Neural progenitor cell (in vitro differentiated cells): ENCODE data around the gene SLC46A2. TPM values are rescaled to one million over a fixed set of nuclear protein-coding genes. Genes with fewer than 3 reads are reported as not detected.

Experiments
- DNase-seq: peaks from one replicate; pipeline ENCODE4 v3.0.0-alpha.2; 2016; ENCODE audit warnings: low spot score
- H2AFZ ChIP-seq: fragments of 200-600 bp; sonication (generic); replicated peaks from 2 replicates; pipeline ENCODE4 v1.6.1; 2016; ENCODE audit warnings: antibody characterized with exemption
- H3F3A ChIP-seq: fragments of 200-600 bp; sonication (generic); 2 replicates; pipeline ENCODE4 v1.6.1; 2016; ENCODE audit warnings: antibody characterized with exemption, low read depth
- H3K27ac ChIP-seq: fragments of 200-600 bp; sonication (generic); 2 replicates; pipeline ENCODE4 v1.5.1; 2016; ENCODE audit warnings: mild to moderate bottlenecking
- H3K27me3 ChIP-seq: fragments of 200-600 bp; sonication (generic); 2 replicates; pipeline ENCODE4 v1.6.1; 2016; ENCODE audit warnings: mild to moderate bottlenecking, moderate library complexity
- H3K36me3 ChIP-seq: fragments of 200-600 bp; sonication (generic); 2 replicates; pipeline ENCODE4 v1.5.1; 2016
- H3K4me1 ChIP-seq: fragments of 200-600 bp; sonication (generic); 2 replicates; pipeline ENCODE4 v1.6.1; 2016; ENCODE audit warnings: mixed run types
- H3K4me2 ChIP-seq: fragments of 200-600 bp; sonication (generic); 2 replicates; pipeline ENCODE4 v1.6.1; 2016
- H3K4me3 ChIP-seq: fragments of 200-600 bp; sonication (generic); 2 replicates; pipeline ENCODE4 v1.5.1; 2016
- H3K79me2 ChIP-seq: fragments of 200-600 bp; sonication (generic); 2 replicates; pipeline ENCODE4 v1.6.1; 2016; ENCODE audit warnings: low read depth
- H3K9ac ChIP-seq: fragments of 200-600 bp; sonication (generic); 2 replicates; pipeline ENCODE4 v1.6.1; 2016
- H3K9me3 ChIP-seq: fragments of 200-600 bp; sonication (generic); 2 replicates; pipeline ENCODE4 v1.5.1; 2016; ENCODE audit warnings: low read depth
- H4K20me1 ChIP-seq: fragments of 200-600 bp; sonication (generic); 2 replicates; pipeline ENCODE4 v1.6.1; 2016; ENCODE audit warnings: low read depth
- H3K27ac Mint-ChIP-seq: 3 replicates; pipeline ENCODE4 v1.8.0; 2021; ENCODE audit warnings: mixed read lengths
- H3K27me3 Mint-ChIP-seq: 2 replicates; pipeline ENCODE4 v1.8.0; 2022; ENCODE audit warnings: low read depth, mild to moderate bottlenecking, inconsistent platforms, moderate library complexity, mixed read lengths; ENCODE audit not compliant: insufficient read depth
- H3K36me3 Mint-ChIP-seq: 3 replicates; pipeline ENCODE4 v1.8.0; 2021; ENCODE audit warnings: mixed read lengths
- H3K4me1 Mint-ChIP-seq: 3 replicates; pipeline ENCODE4 v1.8.0; 2021; ENCODE audit warnings: mixed read lengths
- H3K4me3 Mint-ChIP-seq: 3 replicates; pipeline ENCODE4 v1.8.0; 2021; ENCODE audit warnings: mild to moderate bottlenecking, moderate library complexity, mixed read lengths
- H3K9me3 Mint-ChIP-seq: 3 replicates; pipeline ENCODE4 v1.8.0; 2020; ENCODE audit warnings: mixed read lengths
- EZH2 ChIP-seq: fragments of 200-600 bp; sonication (generic); IDR thresholded peaks from 2 replicates; pipeline ENCODE4 v1.6.1; 2017; ENCODE audit warnings: antibody characterized with exemption, mild to moderate bottlenecking, moderate library complexity
- EZH2phosphoT487 ChIP-seq: fragments of 200-600 bp; sonication (generic); IDR thresholded peaks from 2 replicates; pipeline ENCODE4 v1.6.1; 2017; ENCODE audit warnings: antibody characterized with exemption
- total RNA-seq: library from RNA; depleted of rRNA; stranded (reverse); fragments of >200 nt; gene quantifications from 2 replicates; pipeline ENCODE4 v1.2.3, GENCODE V29; 2015; ENCODE audit warnings: low replicate concordance
- TF ChIP-seq, protein P1 (sequence below): fragments of 200-600 bp; sonication (generic); IDR thresholded peaks from 2 replicates; pipeline ENCODE4 v1.5.1; 2017; ENCODE audit warnings: antibody characterized with exemption, mild to moderate bottlenecking

Gene SLC46A2
- total RNA-seq, 1 donor from 2014 or later: not detected

DNA sequence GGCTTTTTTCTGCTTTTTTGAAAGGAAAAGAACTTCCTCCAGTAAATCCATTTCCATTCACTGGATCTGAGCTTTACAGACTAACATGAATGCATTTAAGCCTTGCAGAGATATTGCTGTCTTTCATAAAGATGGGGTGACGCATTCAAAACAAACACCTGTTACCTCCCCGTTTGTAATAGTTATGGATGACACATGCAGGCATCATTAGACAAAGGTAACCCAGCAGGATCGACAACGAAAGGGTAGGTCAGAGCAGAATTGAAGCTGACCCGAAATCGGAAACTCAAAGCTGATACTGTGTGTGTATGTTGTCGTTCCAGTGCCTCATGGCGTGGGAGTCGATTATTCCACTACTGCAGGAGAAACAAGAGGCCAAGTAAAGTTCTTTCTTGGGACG, 22.2 kb downstream of the SLC46A2 start:
- no peak overlapping the region for H3K27ac Mint-ChIP-seq
- Histone ChIP-seq H3K36me3 (no peaks in the 10 kb centered on the region), H3K27ac (no peak overlapping the region), H3K4me3 (no peak overlapping the region), H3F3A (no peaks in the 10 kb centered on the region), H3K27me3 (no peaks in the 10 kb centered on the region), H2AFZ (no peak overlapping the region), H4K20me1 (no peaks in the 10 kb centered on the region), H3K9me3 (no peaks in the 10 kb centered on the region), H3K79me2 (no peaks in the 10 kb centered on the region), H3K4me1 (peaks cover 15% of the 10 kb centered on the region), H3K9ac (no peak overlapping the region), H3K4me2 (no peak overlapping the region)
- H3K9me3 Mint-ChIP-seq: peaks cover 5% of the 10 kb centered on the region
- peaks cover 28% of the 10 kb centered on the region for H3K4me1 Mint-ChIP-seq
- no peak overlapping the region for H3K4me3 Mint-ChIP-seq
- H3K27me3 Mint-ChIP-seq: no peaks in the 10 kb centered on the region
- H3K36me3 Mint-ChIP-seq: peaks cover 28% of the 10 kb centered on the region
- TF ChIP-seq EZH2 (no peak), EZH2phosphoT487 (no peak)
- TF ChIP-seq, protein P1, sequence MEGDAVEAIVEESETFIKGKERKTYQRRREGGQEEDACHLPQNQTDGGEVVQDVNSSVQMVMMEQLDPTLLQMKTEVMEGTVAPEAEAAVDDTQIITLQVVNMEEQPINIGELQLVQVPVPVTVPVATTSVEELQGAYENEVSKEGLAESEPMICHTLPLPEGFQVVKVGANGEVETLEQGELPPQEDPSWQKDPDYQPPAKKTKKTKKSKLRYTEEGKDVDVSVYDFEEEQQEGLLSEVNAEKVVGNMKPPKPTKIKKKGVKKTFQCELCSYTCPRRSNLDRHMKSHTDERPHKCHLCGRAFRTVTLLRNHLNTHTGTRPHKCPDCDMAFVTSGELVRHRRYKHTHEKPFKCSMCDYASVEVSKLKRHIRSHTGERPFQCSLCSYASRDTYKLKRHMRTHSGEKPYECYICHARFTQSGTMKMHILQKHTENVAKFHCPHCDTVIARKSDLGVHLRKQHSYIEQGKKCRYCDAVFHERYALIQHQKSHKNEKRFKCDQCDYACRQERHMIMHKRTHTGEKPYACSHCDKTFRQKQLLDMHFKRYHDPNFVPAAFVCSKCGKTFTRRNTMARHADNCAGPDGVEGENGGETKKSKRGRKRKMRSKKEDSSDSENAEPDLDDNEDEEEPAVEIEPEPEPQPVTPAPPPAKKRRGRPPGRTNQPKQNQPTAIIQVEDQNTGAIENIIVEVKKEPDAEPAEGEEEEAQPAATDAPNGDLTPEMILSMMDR: no peak
- no peak for DNase-seq

DNA sequence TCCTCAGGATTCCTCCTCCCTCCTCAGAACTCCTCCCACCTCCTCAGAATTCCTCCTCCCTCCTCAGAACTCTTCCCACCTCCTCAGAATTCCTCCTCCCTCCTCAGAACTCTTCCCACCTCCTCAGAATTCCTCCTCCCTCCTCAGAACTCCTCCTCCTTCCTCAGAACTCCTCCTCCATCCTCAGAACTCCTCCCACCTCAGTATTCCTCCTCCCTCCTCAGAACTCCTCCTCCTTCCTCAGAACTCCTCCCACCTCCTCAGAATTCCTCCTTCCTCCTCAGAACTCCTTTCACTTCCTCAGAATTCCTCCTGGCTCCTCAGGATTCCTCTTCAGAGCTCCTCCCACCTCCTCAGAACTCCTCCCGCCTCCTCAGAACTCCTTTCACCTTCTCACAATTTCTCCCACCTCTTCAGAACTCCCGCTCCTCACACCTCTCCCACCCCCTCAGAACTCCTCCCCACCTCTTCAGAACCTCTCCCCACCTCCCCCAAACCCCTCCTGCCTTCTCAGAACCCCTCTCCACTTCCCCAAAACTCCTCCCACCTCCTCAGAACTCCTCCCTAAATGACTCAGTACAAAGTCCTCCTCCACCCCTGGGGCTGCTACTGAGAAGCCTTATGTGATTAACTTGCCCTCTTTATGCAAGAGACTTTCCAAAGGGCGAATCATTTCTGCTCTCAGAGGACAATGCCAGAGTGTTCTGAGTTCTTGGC, 23.2 kb downstream of the SLC46A2 start:
- no peak overlapping the region for H3K4me2 ChIP-seq

DNA sequence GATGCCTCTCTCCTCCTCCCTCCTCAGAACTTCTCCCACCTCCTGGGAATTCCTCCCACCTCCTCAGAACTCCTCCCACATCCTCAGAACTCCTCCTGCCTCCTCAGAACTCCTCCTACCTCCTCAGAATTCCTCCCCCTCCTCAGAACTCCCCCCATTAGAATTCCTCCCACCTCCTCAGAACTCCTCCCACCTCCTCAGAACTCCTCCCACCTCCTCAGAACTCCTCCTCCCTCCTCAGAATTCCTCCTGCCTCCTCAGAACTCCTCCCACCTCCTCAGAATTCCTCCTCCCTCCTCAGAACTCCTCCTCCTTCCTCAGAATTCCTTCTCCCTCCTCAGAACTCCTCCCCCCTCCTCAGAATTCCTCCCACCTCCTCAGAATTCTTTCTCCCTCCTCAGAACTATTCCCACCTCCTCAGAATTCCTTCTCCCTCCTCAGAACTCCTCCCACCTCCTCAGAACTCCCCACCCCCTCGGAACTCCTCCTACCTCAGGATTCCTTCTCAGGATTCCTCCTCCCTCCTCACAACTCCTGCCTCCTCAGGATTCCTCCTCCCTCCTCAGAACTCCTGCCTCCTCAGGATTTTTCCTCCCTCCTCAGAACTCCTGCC, 23.9 kb downstream of the SLC46A2 start:
- H3K27me3 Mint-ChIP-seq: no peaks in the 10 kb centered on the region
- peaks cover 5% of the 10 kb centered on the region for H3K9me3 Mint-ChIP-seq
- peak; percentile 35 for DNase-seq
- no peak overlapping the region for H3K27ac Mint-ChIP-seq
- H3K4me2 ChIP-seq: no peak overlapping the region
- no peak overlapping the region for H3K27ac ChIP-seq
- H3K4me1 Mint-ChIP-seq: peaks cover 24% of the 10 kb centered on the region
- TF ChIP-seq EZH2phosphoT487: no peak
- TF ChIP-seq, protein P1: no peak
- no peak for TF ChIP-seq EZH2
- peaks cover 22% of the 10 kb centered on the region for H3K36me3 Mint-ChIP-seq
- no peaks in the 10 kb centered on the region for H3K27me3 ChIP-seq
- H3K4me1 ChIP-seq: peaks cover 15% of the 10 kb centered on the region
- no peak overlapping the region for H2AFZ ChIP-seq
- no peaks in the 10 kb centered on the region for H3K79me2 ChIP-seq
- H4K20me1 ChIP-seq: no peaks in the 10 kb centered on the region
- no peak overlapping the region for H3K4me3 ChIP-seq
- no peak overlapping the region for H3K9ac ChIP-seq
- H3F3A ChIP-seq: no peaks in the 10 kb centered on the region
- no peaks in the 10 kb centered on the region for H3K36me3 ChIP-seq
- no peak overlapping the region for H3K4me3 Mint-ChIP-seq
- H3K9me3 ChIP-seq: no peaks in the 10 kb centered on the region

More for the DNA sequence above, 23.2 kb downstream of the SLC46A2 start:
- H3F3A ChIP-seq: no peaks in the 10 kb centered on the region
- no peak overlapping the region for H3K27ac ChIP-seq
- Mint-ChIP-seq H3K36me3 (peaks cover 26% of the 10 kb centered on the region), H3K4me3 (peak overlapping the region; percentile 27), H3K27ac (peak overlapping the region; percentile 44), H3K27me3 (no peaks in the 10 kb centered on the region), H3K9me3 (peaks cover 5% of the 10 kb centered on the region), H3K4me1 (peaks cover 28% of the 10 kb centered on the region)
- TF ChIP-seq EZH2phosphoT487 (no peak), EZH2 (no peak)
- TF ChIP-seq, protein P1: no peak
- H4K20me1 ChIP-seq: no peaks in the 10 kb centered on the region
- no peak overlapping the region for H2AFZ ChIP-seq
- H3K4me1 ChIP-seq: peaks cover 15% of the 10 kb centered on the region
- no peaks in the 10 kb centered on the region for H3K36me3 ChIP-seq
- H3K9ac ChIP-seq: no peak overlapping the region
- DNase-seq: peak; percentile 14
- H3K9me3 ChIP-seq: no peaks in the 10 kb centered on the region
- no peak overlapping the region for H3K4me3 ChIP-seq
- no peaks in the 10 kb centered on the region for H3K27me3 ChIP-seq
- no peaks in the 10 kb centered on the region for H3K79me2 ChIP-seq
